ENCODE measurements around the gene UXT. TPM values are rescaled to one million over a fixed set of nuclear protein-coding genes. Genes with fewer than 3 reads are reported as not detected.
A peak's percentile ranks its signal among the peaks of the same experiment; 100 is the strongest.

The UXT gene
- total RNA-seq, 1 experiment from 2014 or later: 68.6 TPM

- Mint-ChIP-seq H3K9me3 (peaks cover 12% of the 10 kb centered on the region), H3K36me3 (peaks cover 45% of the 10 kb centered on the region), H3K27me3 (ENCODE audit: low read depth) (no peaks in the 10 kb centered on the region), H3K27ac (no peak overlapping the region), H3K4me1 (0 out of 2 replicates have a peak, but pooled peaks cover 2% of the 10 kb centered on the region), H3K4me3 (no peak overlapping the region)
- DNase-seq (ENCODE audit: low spot score) (no peak), ATAC-seq (no peak)
- TF ChIP-seq ESRRA (CRISPR knock-in tag; IDR thresholded peaks at IDR 0.05; ENCODE audit: borderline replicate concordance) (no peak), IRF1 (CRISPR knock-in tag; IDR thresholded peaks at IDR 0.05) (no peak), AFF4 (CRISPR knock-in tag; IDR thresholded peaks at IDR 0.05; ENCODE audit: borderline replicate concordance) (no peak), FOXP1 (CRISPR knock-in tag; IDR thresholded peaks at IDR 0.05; ENCODE audit: borderline replicate concordance) (no peak), IRF2 (CRISPR knock-in tag; IDR thresholded peaks at IDR 0.05; ENCODE audit: borderline replicate concordance, low read depth) (no peak), ETV6 (CRISPR knock-in tag; IDR thresholded peaks at IDR 0.05) (no peak)
- POLR2A ChIA-PET: no interaction called here
- CTCF ChIA-PET: interaction anchor here (1.2 kb wide), 1 partner anchor 22 kb away, joined by 4 read pairs; no protein-coding TSS in a partner anchor
Measured at GRCh38 chrX:47638816-47639215, 20.2 kb downstream of the UXT start.

- peak; percentile 70 for DNase-seq (ENCODE audit: low spot score)
- Mint-ChIP-seq H3K9me3 (peaks cover 12% of the 10 kb centered on the region), H3K4me3 (peak overlapping the region; percentile 48), H3K27ac (no peak overlapping the region), H3K27me3 (ENCODE audit: low read depth) (no peaks in the 10 kb centered on the region; the same call in 1 of the 2 replicates), H3K4me1 (0 out of 2 replicates have a peak, but pooled peaks cover 2% of the 10 kb centered on the region), H3K36me3 (peaks cover 45% of the 10 kb centered on the region)
- ChIA-PET CTCF (interaction anchor here (1.2 to 1.4 kb wide), 2 partner anchors 21 to 29 kb away, joined by 3 to 4 read pairs; no protein-coding TSS in a partner anchor), POLR2A (no interaction called here)
- no peak for TF ChIP-seq ZNF532 (CRISPR knock-in tag; IDR thresholded peaks at IDR 0.05; ENCODE audit: borderline replicate concordance)
- TF ChIP-seq ZNF317 (CRISPR knock-in tag; IDR thresholded peaks at IDR 0.05; ENCODE audit: borderline replicate concordance, low read depth): no peak
- no peak for TF ChIP-seq USF2 (CRISPR knock-in tag; IDR thresholded peaks at IDR 0.05)
- TF ChIP-seq ZNF138 (CRISPR knock-in tag; conservative IDR thresholded peaks at IDR 0.05): no peak
- TF ChIP-seq RELA (CRISPR knock-in tag; IDR thresholded peaks at IDR 0.05; ENCODE audit: borderline replicate concordance): no peak
- TF ChIP-seq ZNF263 (CRISPR knock-in tag; IDR thresholded peaks at IDR 0.05; ENCODE audit: low read depth): no peak
- TF ChIP-seq FOXP4 (CRISPR knock-in tag; IDR thresholded peaks at IDR 0.05): no peak
- TF ChIP-seq TEAD4 (CRISPR knock-in tag; IDR thresholded peaks at IDR 0.05): no peak
- no peak for TF ChIP-seq CBFB (CRISPR knock-in tag; IDR thresholded peaks at IDR 0.05; ENCODE audit: low read depth)
- ATAC-seq: peak; percentile 98
Measured at GRCh38 chrX:47637546-47638195, 21.3 kb downstream of the UXT start.

Measured in WTC11 (cell line).